Cardiac muscle cell (in vitro differentiated cells and primary cell): ENCODE results near the gene SKP2. TPM values are rescaled to one million over a fixed set of nuclear protein-coding genes. Genes with fewer than 3 reads are reported as not detected.
A peak's percentile ranks its signal among the peaks of the same experiment; 100 is the strongest.

ENCODE experiments used
- DNase-seq, 2 donors: peaks; one replicate each; pipeline versions ENCODE4 v3.0.0 to v3.0.0-alpha.2; 2010 to 2017; ENCODE audit warnings: low read depth in 1 of 2, low spot score in 1 of 2
- H3K27ac ChIP-seq: fragments of 200-600 bp; sonication (generic); 2 replicates; pipeline ENCODE4 v1.5.1; 2016
- H3K27me3 ChIP-seq: fragments of 200-600 bp; sonication (generic); 2 replicates; pipeline ENCODE4 v1.6.0; 2016; ENCODE audit warnings: control low read depth
- H3K36me3 ChIP-seq: fragments of 200-600 bp; sonication (generic); 2 replicates; pipeline ENCODE4 v1.5.1; 2016; ENCODE audit warnings: control low read depth
- H3K4me1 ChIP-seq: fragments of 200-600 bp; sonication (generic); 2 replicates; pipeline ENCODE4 v1.8.1; 2017; ENCODE audit warnings: low read depth, mild to moderate bottlenecking, mixed run types
- H3K4me3 ChIP-seq: fragments of 200-600 bp; sonication (generic); 2 replicates; pipeline ENCODE4 v1.5.1; 2016; ENCODE audit warnings: mild to moderate bottlenecking
- H3K9me3 ChIP-seq: fragments of 200-600 bp; sonication (generic); 2 replicates; pipeline ENCODE4 v1.5.1; 2017; ENCODE audit warnings: low read depth, mild to moderate bottlenecking, control low read depth
- CTCF ChIP-seq: IDR thresholded peaks from 2 replicates; pipeline ENCODE4 v1.5.1; 2012; ENCODE audit warnings: low read depth, mild to moderate bottlenecking, low read length
- polyA plus RNA-seq: library from polyadenylated mRNA; unstranded; fragments of >200 nt; fragmentation: Nextera tagmentation; extraction: Ambion mirVana; gene quantifications from 2 replicates; pipeline ENCODE4 v1.2.1, GENCODE V29; 2016
- total RNA-seq: library from RNA; depleted of rRNA; stranded (reverse); fragments of >200 nt; gene quantifications from 2 replicates; pipeline ENCODE4 v1.2.3, GENCODE V29; 2016

Gene SKP2
- total and polyA plus RNA-seq, 2 experiments from 2014 or later: 30.3 to 36.1 TPM

DNA sequence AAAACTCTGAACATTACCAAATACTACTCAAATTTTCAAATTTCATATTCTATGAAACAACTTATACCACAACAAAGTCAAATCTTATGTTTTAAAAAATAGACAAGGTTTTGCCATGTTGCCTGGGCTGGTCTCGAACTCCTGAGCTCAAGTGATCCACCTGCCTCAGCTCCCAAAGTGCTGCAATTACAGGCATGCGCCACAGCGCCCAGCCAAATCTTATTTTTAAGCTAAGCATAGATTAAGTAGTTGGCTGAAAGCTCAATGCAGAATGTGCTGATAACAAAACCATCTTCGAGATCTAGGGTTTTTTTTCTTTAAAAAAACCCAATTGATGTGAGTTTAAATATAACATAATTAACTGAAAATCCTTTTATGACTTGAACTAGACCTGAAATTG is 6.6 kb upstream of the SKP2 start:
- DNase-seq: no peak
- Histone ChIP-seq H3K27ac (no peak overlapping the region), H3K27me3 (no peaks in the 10 kb centered on the region), H3K9me3 (no peaks in the 10 kb centered on the region), H3K4me1 (peaks cover 5% of the 10 kb centered on the region), H3K4me3 (no peak overlapping the region), H3K36me3 (peaks cover 15% of the 10 kb centered on the region)
- no peak for TF ChIP-seq CTCF

DNA sequence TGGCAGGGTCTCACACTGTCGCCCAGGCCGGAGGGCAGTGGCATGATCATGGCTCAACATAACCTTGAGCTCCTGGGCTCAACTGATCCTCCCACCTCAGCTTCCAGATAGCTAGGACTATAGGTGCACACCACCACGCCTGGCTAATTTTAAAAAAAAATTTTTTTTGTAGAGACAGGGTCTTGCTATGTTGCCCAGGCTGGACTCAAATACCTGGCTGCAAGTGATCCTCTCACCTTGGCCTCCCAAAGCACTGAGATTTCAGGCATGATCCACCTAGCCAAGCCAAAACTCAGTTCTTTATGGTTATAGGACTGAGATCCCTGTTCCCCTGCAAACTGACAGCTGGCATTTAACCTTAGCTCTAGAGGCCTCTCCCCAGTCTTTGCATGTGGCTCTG is 5.5 kb upstream of the SKP2 start:
- Histone ChIP-seq H3K4me3 (no peak overlapping the region), H3K4me1 (peaks cover 9% of the 10 kb centered on the region), H3K27ac (no peak overlapping the region), H3K9me3 (no peaks in the 10 kb centered on the region), H3K36me3 (peaks cover 11% of the 10 kb centered on the region), H3K27me3 (no peaks in the 10 kb centered on the region)
- TF ChIP-seq CTCF: no peak
- no peak for DNase-seq

- no peak for TF ChIP-seq CTCF
- Histone ChIP-seq H3K27me3 (no peaks in the 10 kb centered on the region), H3K4me3 (no peak overlapping the region), H3K27ac (no peak overlapping the region), H3K36me3 (no peaks in the 10 kb centered on the region), H3K9me3 (no peaks in the 10 kb centered on the region), H3K4me1 (peaks cover 9% of the 10 kb centered on the region)
- peak in 1 of 2 donors; percentile 25 for DNase-seq
These were observed 4.2 kb upstream of the SKP2 start for GRCh38 chr5:36147681-36148080.

DNA sequence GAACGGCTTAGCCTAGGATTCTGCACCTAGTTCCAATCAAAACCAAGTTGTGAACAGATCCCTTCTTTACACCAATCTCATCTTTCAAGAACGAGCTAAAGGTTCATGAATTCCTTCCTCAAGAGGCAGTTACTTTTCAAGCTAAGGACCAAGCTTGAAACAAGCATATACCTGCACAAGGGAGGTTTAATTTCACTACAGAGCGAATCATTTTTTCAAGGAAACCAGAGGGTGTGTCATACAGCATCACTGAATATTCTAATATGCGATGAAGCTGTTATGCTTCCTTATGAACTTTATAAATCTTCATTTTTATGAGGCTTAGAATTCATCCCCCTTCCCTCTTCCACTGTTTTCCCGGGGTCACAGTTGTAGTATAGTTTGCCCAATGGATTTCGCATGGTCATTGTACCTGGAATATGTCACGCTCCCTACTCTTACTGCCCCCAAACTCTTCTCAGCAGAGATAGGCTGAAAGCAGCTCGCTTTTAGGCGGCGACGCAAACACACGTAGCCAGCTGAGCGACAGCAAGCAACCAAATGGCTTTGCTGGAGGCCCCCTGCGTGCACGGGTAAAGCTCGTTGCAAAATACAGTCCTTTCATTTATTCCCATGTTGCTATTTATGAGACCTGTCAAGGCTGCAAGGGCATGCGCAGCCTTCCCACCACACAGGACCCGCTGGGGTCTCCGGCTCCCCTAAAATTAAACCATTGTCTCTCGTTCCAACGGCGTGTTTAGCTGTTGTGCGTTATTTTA is 1.1 kb upstream of the SKP2 start:
- Histone ChIP-seq H3K4me1 (peaks cover 23% of the 10 kb centered on the region), H3K36me3 (no peaks in the 10 kb centered on the region), H3K27ac (peak overlapping the region; percentile 88), H3K9me3 (no peaks in the 10 kb centered on the region), H3K27me3 (no peaks in the 10 kb centered on the region), H3K4me3 (peak overlapping the region; percentile 84)
- TF ChIP-seq CTCF: no peak
- DNase-seq: peak; percentile 47 to 78

- Histone ChIP-seq H3K4me1 (peaks cover 38% of the 10 kb centered on the region), H3K27ac (peak overlapping the region; percentile 81), H3K36me3 (peaks cover 16% of the 10 kb centered on the region), H3K9me3 (no peaks in the 10 kb centered on the region), H3K27me3 (no peaks in the 10 kb centered on the region), H3K4me3 (peak overlapping the region; percentile 84)
- DNase-seq: peak; percentile 5 to 35
- TF ChIP-seq CTCF: no peak
These were observed 700 bp downstream of the SKP2 start for GRCh38 chr5:36152324-36153297.
